ENCODE data around the gene TMUB2.

TMUB2 gene

GRCh38 chr17:44202756-44203155 is 16.0 kb downstream of the TMUB2 start:
- in situ Hi-C loops (cut with MboI; ENCODE audit: low sequenced_read_pairs): no loop called here

- in situ Hi-C loops (cut with MboI; ENCODE audit: low sequenced_read_pairs): no loop called here
Measured at GRCh38 chr17:44203731-44204440, 17.1 kb downstream of the TMUB2 start.

- in situ Hi-C loops (cut with MboI; ENCODE audit: low sequenced_read_pairs): no loop called here
Measured at GRCh38 chr17:44204441-44204882, 17.7 kb downstream of the TMUB2 start.

- in situ Hi-C loops (cut with MboI; ENCODE audit: low sequenced_read_pairs): no loop called here
Measured at GRCh38 chr17:44205962-44206824, 19.4 kb downstream of the TMUB2 start.

GRCh38 chr17:44206825-44207155 is 20.0 kb downstream of the TMUB2 start:
- in situ Hi-C loops (cut with MboI; ENCODE audit: low sequenced_read_pairs): no loop called here

GRCh38 chr17:44207319-44207718 is 20.5 kb downstream of the TMUB2 start:
- in situ Hi-C loops (cut with MboI; ENCODE audit: low sequenced_read_pairs): no loop called here

- in situ Hi-C loops (cut with MboI; ENCODE audit: low sequenced_read_pairs): no loop called here
Measured at GRCh38 chr17:44207743-44208142, 21.0 kb downstream of the TMUB2 start.

GRCh38 chr17:44209786-44210341 is 23.1 kb downstream of the TMUB2 start:
- in situ Hi-C loops (cut with MboI; ENCODE audit: low sequenced_read_pairs): no loop called here

- in situ Hi-C loops (cut with MboI; ENCODE audit: low sequenced_read_pairs): no loop called here
Measured at GRCh38 chr17:44210342-44211192, 23.8 kb downstream of the TMUB2 start.

GRCh38 chr17:44211281-44212265 is 24.8 kb downstream of the TMUB2 start:
- in situ Hi-C loops (cut with MboI; ENCODE audit: low sequenced_read_pairs): no loop called here

- in situ Hi-C loops (cut with MboI; ENCODE audit: low sequenced_read_pairs): no loop called here
Measured at GRCh38 chr17:44212507-44213402, 26.0 kb downstream of the TMUB2 start.

- in situ Hi-C loops (cut with MboI; ENCODE audit: low sequenced_read_pairs): no loop called here
Measured at GRCh38 chr17:44213403-44214229, 26.8 kb downstream of the TMUB2 start.

GRCh38 chr17:44214230-44214494 is 27.4 kb downstream of the TMUB2 start:
- in situ Hi-C loops (cut with MboI; ENCODE audit: low sequenced_read_pairs): no loop called here

GRCh38 chr17:44214896-44215295 is 28.1 kb downstream of the TMUB2 start:
- in situ Hi-C loops (cut with MboI; ENCODE audit: low sequenced_read_pairs): no loop called here

- in situ Hi-C loops (cut with MboI; ENCODE audit: low sequenced_read_pairs): no loop called here
Measured at GRCh38 chr17:44216173-44216572, 29.4 kb downstream of the TMUB2 start.

GRCh38 chr17:44216694-44217093 is 29.9 kb downstream of the TMUB2 start:
- in situ Hi-C loops (cut with MboI; ENCODE audit: low sequenced_read_pairs): no loop called here

- in situ Hi-C loops (cut with MboI; ENCODE audit: low sequenced_read_pairs): no loop called here
Measured at GRCh38 chr17:44217738-44218343, 31.1 kb downstream of the TMUB2 start.
